HEK293 (cell line): ENCODE results near the gene C9orf43.

Experiments
- CTCF ChIA-PET: fragments of 350-600 bp; formaldehyde crosslinking; extraction: SDS; loops from one replicate; lab custom pipeline; 2021; ENCODE audit warnings: antibody characterized with exemption; lab: Yijun Ruan, JAX
- POLR2A ChIA-PET: fragments of 300-600 bp; formaldehyde crosslinking; extraction: SDS; loops from one replicate; lab custom pipeline; 2020; ENCODE audit warnings: antibody characterized with exemption, inconsistent platforms; lab: Yijun Ruan, JAX
- H3K27ac ChIP-seq: fragments of 200-500 bp; sonication (Bioruptor generic); 2 replicates; pipeline ENCODE4 v1.5.1; 2014; ENCODE audit warnings: low read depth, low read length, control low read depth, inconsistent platforms; ENCODE audit errors: extremely low read depth
- H3K36me3 ChIP-seq, 2 experiments: fragments of 200-500 bp in 1 of 2; sonication (Bioruptor generic) in 1 of 2; 1 replicate in 1 of 2; 2 replicates in 1 of 2; pipeline ENCODE4 v1.5.1; 2014 to 2017; ENCODE audit warnings: inconsistent platforms in 2 of 2, low read length in 2 of 2; ENCODE audit not compliant: control insufficient read depth in 2 of 2, insufficient read depth in 1 of 2
- H3K4me1 ChIP-seq: fragments of 200-500 bp; sonication (Bioruptor generic); 2 replicates; pipeline ENCODE4 v1.5.1; 2014; ENCODE audit warnings: mild to moderate bottlenecking, low read length, inconsistent platforms; ENCODE audit not compliant: control insufficient read depth, insufficient read depth
- H3K4me3 ChIP-seq: 2 replicates; pipeline ENCODE4 v1.5.1; 2011; ENCODE audit warnings: low read depth, mild to moderate bottlenecking, control low read depth, low read length, moderate library complexity
- H3K9me3 ChIP-seq: fragments of 200-500 bp; sonication (Bioruptor generic); 2 replicates; pipeline ENCODE4 v1.5.1; 2014; ENCODE audit warnings: low read depth, low read length, inconsistent platforms; ENCODE audit not compliant: control insufficient read depth, insufficient read depth
- GLI4 ChIP-seq: fragments of 450-650 bp; formaldehyde crosslinking; IDR thresholded peaks from 2 replicates; pipeline ENCODE4 v1.5.1; 2016; ENCODE audit warnings: missing biosample characterization, missing genetic modification characterization
- INSM2 ChIP-seq: fragments of 450-650 bp; formaldehyde crosslinking; IDR thresholded peaks from 2 replicates; pipeline ENCODE4 v1.5.1; 2016; ENCODE audit warnings: missing biosample characterization, missing genetic modification characterization
- KLF7 ChIP-seq: fragments of 450-650 bp; formaldehyde crosslinking; IDR thresholded peaks from 2 replicates; pipeline ENCODE4 v1.5.1; 2016; ENCODE audit warnings: missing biosample characterization, missing genetic modification characterization, borderline replicate concordance
- SETDB1 ChIP-seq: IDR thresholded peaks from one replicate; pipeline ENCODE4 v1.6.1; 2017; ENCODE audit warnings: mild to moderate bottlenecking, low read length, moderate library complexity, mixed read lengths; ENCODE audit not compliant: insufficient read length
- ZBTB1 ChIP-seq: fragments of 450-650 bp; formaldehyde crosslinking; IDR thresholded peaks from 2 replicates; pipeline ENCODE4 v1.5.1; 2016; ENCODE audit warnings: missing biosample characterization, missing genetic modification characterization
- ZBTB17 ChIP-seq: fragments of 450-650 bp; formaldehyde crosslinking; IDR thresholded peaks from 2 replicates; pipeline ENCODE4 v1.5.1; 2016; ENCODE audit warnings: missing biosample characterization, missing genetic modification characterization
- ZBTB20 ChIP-seq: fragments of 450-650 bp; formaldehyde crosslinking; IDR thresholded peaks from 2 replicates; pipeline ENCODE4 v1.5.1; 2016; ENCODE audit warnings: missing biosample characterization, missing genetic modification characterization
- ZFP41 ChIP-seq: fragments of 450-650 bp; formaldehyde crosslinking; IDR thresholded peaks from 2 replicates; pipeline ENCODE4 v1.5.1; 2016; ENCODE audit warnings: missing biosample characterization, missing genetic modification characterization, borderline replicate concordance
- ZNF248 ChIP-seq: fragments of 450-650 bp; formaldehyde crosslinking; IDR thresholded peaks from 2 replicates; pipeline ENCODE4 v1.5.1; 2017; ENCODE audit warnings: missing biosample characterization, missing genetic modification characterization
- ZNF391 ChIP-seq: fragments of 450-650 bp; formaldehyde crosslinking; IDR thresholded peaks from 2 replicates; pipeline ENCODE4 v1.5.1; 2016; ENCODE audit warnings: low read depth, missing biosample characterization, missing genetic modification characterization, borderline replicate concordance
- ZNF449 ChIP-seq: fragments of 450-650 bp; formaldehyde crosslinking; IDR thresholded peaks from 2 replicates; pipeline ENCODE4 v1.5.1; 2017; ENCODE audit warnings: missing biosample characterization, mild to moderate bottlenecking, missing genetic modification characterization, moderate library complexity
- ZNF510 ChIP-seq: fragments of 450-650 bp; formaldehyde crosslinking; IDR thresholded peaks from 2 replicates; pipeline ENCODE4 v1.5.1; 2018; ENCODE audit warnings: mild to moderate bottlenecking, missing genetic modification characterization, missing biosample characterization; ENCODE audit not compliant: insufficient replicate concordance
- ZNF529 ChIP-seq: fragments of 450-650 bp; formaldehyde crosslinking; IDR thresholded peaks from 2 replicates; pipeline ENCODE4 v1.5.1; 2017; ENCODE audit warnings: missing genetic modification characterization, missing biosample characterization; ENCODE audit not compliant: insufficient replicate concordance
- ZNF530 ChIP-seq: fragments of 450-650 bp; formaldehyde crosslinking; IDR thresholded peaks from 2 replicates; pipeline ENCODE4 v1.5.1; 2016; ENCODE audit warnings: low read depth, missing biosample characterization, missing genetic modification characterization
- ZNF571 ChIP-seq: fragments of 450-650 bp; formaldehyde crosslinking; IDR thresholded peaks from 2 replicates; pipeline ENCODE4 v1.5.0; 2017; ENCODE audit warnings: missing biosample characterization, missing genetic modification characterization
- ZNF654 ChIP-seq: fragments of 450-650 bp; formaldehyde crosslinking; IDR thresholded peaks from 2 replicates; pipeline ENCODE4 v1.5.1; 2016; ENCODE audit warnings: low read depth, missing biosample characterization, missing genetic modification characterization
- ZNF670 ChIP-seq: fragments of 450-650 bp; formaldehyde crosslinking; IDR thresholded peaks from 2 replicates; pipeline ENCODE4 v1.5.1; 2016; ENCODE audit warnings: missing biosample characterization, missing genetic modification characterization, low read depth
- ZNF677 ChIP-seq: fragments of 450-650 bp; IDR thresholded peaks from 2 replicates; pipeline ENCODE4 v1.5.0; 2018; ENCODE audit warnings: missing biosample characterization, mild to moderate bottlenecking, missing genetic modification characterization, moderate library complexity
- ZNF843 ChIP-seq: fragments of 450-650 bp; formaldehyde crosslinking; IDR thresholded peaks from 2 replicates; pipeline ENCODE4 v1.5.1; 2016; ENCODE audit warnings: missing biosample characterization, missing genetic modification characterization
- TF ChIP-seq, protein P1 (sequence below): fragments of 450-650 bp; formaldehyde crosslinking; IDR thresholded peaks from 2 replicates; pipeline ENCODE4 v1.5.1; 2016; ENCODE audit warnings: missing biosample characterization, missing genetic modification characterization

The C9orf43 gene

DNA sequence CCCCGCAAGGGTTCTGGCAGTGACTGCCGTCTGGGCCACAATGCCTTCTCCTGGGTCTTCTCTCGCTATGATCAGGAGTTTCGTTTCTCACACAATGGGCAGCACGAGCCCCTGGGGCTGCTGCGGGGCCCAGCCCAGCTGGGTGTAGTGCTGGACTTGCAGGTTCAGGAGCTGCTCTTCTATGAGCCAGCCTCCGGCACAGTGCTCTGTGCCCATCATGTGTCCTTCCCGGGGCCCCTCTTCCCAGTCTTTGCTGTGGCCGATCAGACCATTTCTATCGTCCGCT, 40.7 kb upstream of the C9orf43 start:
- Histone ChIP-seq H3K27ac (no peak overlapping the region), H3K9me3 (no peaks in the 10 kb centered on the region), H3K4me1 (no peaks in the 10 kb centered on the region), H3K36me3 (peaks cover 0 to 24% of the 10 kb centered on the region in 2 experiments; a peak in 2 of 3 replicates), H3K4me3 (no peak overlapping the region)
- POLR2A ChIA-PET: interaction anchor here (0.6 kb wide), 2 partner anchors 26 to 93 kb away, joined by 3 to 5 read pairs; no protein-coding TSS in a partner anchor
- no peak for TF ChIP-seq ZNF670 (tag by site-specific recombination)
- TF ChIP-seq ZNF571 (tag by site-specific recombination): no peak
- no peak for TF ChIP-seq GLI4 (tag by site-specific recombination)
- TF ChIP-seq ZFP41 (tag by site-specific recombination): no peak
- TF ChIP-seq, protein P1, sequence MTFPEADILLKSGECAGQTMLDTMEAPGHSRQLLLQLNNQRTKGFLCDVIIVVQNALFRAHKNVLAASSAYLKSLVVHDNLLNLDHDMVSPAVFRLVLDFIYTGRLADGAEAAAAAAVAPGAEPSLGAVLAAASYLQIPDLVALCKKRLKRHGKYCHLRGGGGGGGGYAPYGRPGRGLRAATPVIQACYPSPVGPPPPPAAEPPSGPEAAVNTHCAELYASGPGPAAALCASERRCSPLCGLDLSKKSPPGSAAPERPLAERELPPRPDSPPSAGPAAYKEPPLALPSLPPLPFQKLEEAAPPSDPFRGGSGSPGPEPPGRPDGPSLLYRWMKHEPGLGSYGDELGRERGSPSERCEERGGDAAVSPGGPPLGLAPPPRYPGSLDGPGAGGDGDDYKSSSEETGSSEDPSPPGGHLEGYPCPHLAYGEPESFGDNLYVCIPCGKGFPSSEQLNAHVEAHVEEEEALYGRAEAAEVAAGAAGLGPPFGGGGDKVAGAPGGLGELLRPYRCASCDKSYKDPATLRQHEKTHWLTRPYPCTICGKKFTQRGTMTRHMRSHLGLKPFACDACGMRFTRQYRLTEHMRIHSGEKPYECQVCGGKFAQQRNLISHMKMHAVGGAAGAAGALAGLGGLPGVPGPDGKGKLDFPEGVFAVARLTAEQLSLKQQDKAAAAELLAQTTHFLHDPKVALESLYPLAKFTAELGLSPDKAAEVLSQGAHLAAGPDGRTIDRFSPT (tag by site-specific recombination): no peak
- TF ChIP-seq ZBTB1 (tag by site-specific recombination): no peak
- no peak for TF ChIP-seq ZNF248 (tag by site-specific recombination)
- no peak for TF ChIP-seq SETDB1
- TF ChIP-seq ZNF677: no peak
- TF ChIP-seq INSM2: no peak
- no peak for TF ChIP-seq ZNF843 (tag by site-specific recombination)
- CTCF ChIA-PET: interaction anchor here (1.2 kb wide), 1 partner anchor 222 kb away, joined by 3 read pairs; no protein-coding TSS in a partner anchor

DNA sequence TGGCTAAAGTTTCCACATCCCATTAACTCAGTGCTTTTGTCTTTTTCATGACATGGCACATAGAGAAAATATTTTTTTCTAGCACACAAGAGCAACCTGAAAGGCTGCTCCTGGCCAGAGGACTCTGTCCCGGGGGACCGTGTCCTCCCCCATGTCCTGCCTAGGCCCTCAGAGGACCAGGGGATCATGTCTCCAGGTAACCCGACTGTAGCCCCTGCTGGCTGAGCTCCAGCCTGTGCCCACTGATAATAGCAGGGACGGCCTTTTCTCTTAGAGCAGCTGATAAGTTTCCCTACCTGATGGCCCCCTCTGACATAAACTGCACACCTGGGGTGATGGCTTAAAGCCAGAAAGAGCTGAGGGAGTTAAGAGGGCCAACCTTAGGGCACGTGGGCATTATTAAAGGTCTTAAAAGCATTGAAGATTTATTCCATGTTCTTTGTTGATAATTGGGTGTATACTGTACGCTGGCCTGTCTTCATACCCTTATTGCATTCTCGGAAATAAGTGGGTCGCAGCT, 39.7 kb upstream of the C9orf43 start:
- TF ChIP-seq ZBTB17 (tag by site-specific recombination): no peak
- TF ChIP-seq GLI4 (tag by site-specific recombination): no peak
- no peak for TF ChIP-seq ZNF529 (tag by site-specific recombination)
- no peak for TF ChIP-seq ZNF530
- no peak for TF ChIP-seq ZNF449 (tag by site-specific recombination)
- no peak for TF ChIP-seq ZNF391 (tag by site-specific recombination)
- TF ChIP-seq ZNF654 (tag by site-specific recombination): no peak
- TF ChIP-seq KLF7 (tag by site-specific recombination): no peak
- TF ChIP-seq ZBTB20 (tag by site-specific recombination): no peak
- no peak for TF ChIP-seq ZNF510
- Histone ChIP-seq H3K9me3 (no peaks in the 10 kb centered on the region), H3K36me3 (peaks cover 0 to 32% of the 10 kb centered on the region in 2 experiments; a peak in 2 of 3 replicates), H3K27ac (no peak overlapping the region), H3K4me1 (no peaks in the 10 kb centered on the region), H3K4me3 (no peak overlapping the region)
- ChIA-PET CTCF (interaction anchor here (0.6 to 0.7 kb wide), 2 partner anchors 16 to 148 kb away, joined by 3 to 4 read pairs; no protein-coding TSS in a partner anchor), POLR2A (interaction anchor here (0.7 to 0.8 kb wide), 2 partner anchors 22 to 545 kb away, joined by 3 read pairs; partner anchors contain the start of gene BSPRY)
